ENCODE measurements around the gene AUTS2.

The AUTS2 gene

GRCh38 chr7:69858471-69858870 is 260.2 kb downstream of the AUTS2 start:
- peak overlapping the region; percentile 22; the same call in 1 of the 2 replicates for H3K4me2 ChIP-seq (ENCODE audit: low read length)
- TF ChIP-seq EZH2 (IDR thresholded peaks at IDR 0.05; ENCODE audit: borderline replicate concordance, low read length): no peak
- no peak for TF ChIP-seq CTCF (IDR thresholded peaks at IDR 0.05; ENCODE audit: low read length)
- no peak overlapping the region for H3K9ac ChIP-seq (ENCODE audit: low read length)
- H3K4me1 ChIP-seq (ENCODE audit: insufficient read depth, low read length, severe bottlenecking): peaks cover 78% of the 10 kb centered on the region
- H4K20me1 ChIP-seq (ENCODE audit: insufficient read depth, low read length): peaks cover 3% of the 10 kb centered on the region; the same call in 1 of the 2 replicates
- H2AFZ ChIP-seq (ENCODE audit: low read length): no peak overlapping the region
- no peaks in the 10 kb centered on the region for H3K36me3 ChIP-seq (ENCODE audit: insufficient read depth, low read length)
- peak overlapping the region; percentile 9 for H3K27ac ChIP-seq (ENCODE audit: low read depth, low read length, poor library complexity, severe bottlenecking)
- H3K9me3 ChIP-seq (ENCODE audit: low read length): no peaks in the 10 kb centered on the region
- H3K27me3 ChIP-seq (ENCODE audit: insufficient read depth, low read length): no peaks in the 10 kb centered on the region
- H3K4me3 ChIP-seq (ENCODE audit: low read depth, low read length, poor library complexity, severe bottlenecking): no peak overlapping the region
- no peaks in the 10 kb centered on the region for H3K9me2 ChIP-seq (ENCODE audit: low read depth, low read length)
- H3F3A ChIP-seq (ENCODE audit: insufficient read depth, low read length): no peaks in the 10 kb centered on the region
- H3K79me2 ChIP-seq (ENCODE audit: insufficient read depth, low read length): peaks cover 91% of the 10 kb centered on the region

- Histone ChIP-seq H2AFZ (ENCODE audit: low read length) (no peak overlapping the region), H3K4me3 (ENCODE audit: low read depth, low read length, poor library complexity, severe bottlenecking) (no peak overlapping the region), H3K27ac (ENCODE audit: low read depth, low read length, poor library complexity, severe bottlenecking) (no peak overlapping the region), H3K9ac (ENCODE audit: low read length) (no peak overlapping the region), H3K27me3 (ENCODE audit: insufficient read depth, low read length) (no peaks in the 10 kb centered on the region), H3K36me3 (ENCODE audit: insufficient read depth, low read length) (no peaks in the 10 kb centered on the region), H3F3A (ENCODE audit: insufficient read depth, low read length) (no peaks in the 10 kb centered on the region), H3K9me2 (ENCODE audit: low read depth, low read length) (no peaks in the 10 kb centered on the region), H3K79me2 (ENCODE audit: insufficient read depth, low read length) (peaks cover 86% of the 10 kb centered on the region), H3K9me3 (ENCODE audit: low read length) (no peaks in the 10 kb centered on the region), H3K4me1 (ENCODE audit: insufficient read depth, low read length, severe bottlenecking) (peaks cover 78% of the 10 kb centered on the region), H3K4me2 (ENCODE audit: low read length) (peak overlapping the region; percentile 22; the same call in 1 of the 2 replicates), H4K20me1 (ENCODE audit: insufficient read depth, low read length) (peaks cover 3% of the 10 kb centered on the region; the same call in 1 of the 2 replicates)
- TF ChIP-seq EZH2 (IDR thresholded peaks at IDR 0.05; ENCODE audit: borderline replicate concordance, low read length): no peak
These were observed 261.1 kb downstream of the AUTS2 start for GRCh38 chr7:69859342-69859741.

GRCh38 chr7:69860486-69860885 is 262.2 kb downstream of the AUTS2 start:
- peaks cover 82% of the 10 kb centered on the region for H3K79me2 ChIP-seq (ENCODE audit: insufficient read depth, low read length)
- no peak for TF ChIP-seq EZH2 (IDR thresholded peaks at IDR 0.05; ENCODE audit: borderline replicate concordance, low read length)
- TF ChIP-seq CTCF (IDR thresholded peaks at IDR 0.05; ENCODE audit: low read length): no peak
- no peak overlapping the region for H3K9ac ChIP-seq (ENCODE audit: low read length)
- H3F3A ChIP-seq (ENCODE audit: insufficient read depth, low read length): no peaks in the 10 kb centered on the region
- H3K4me1 ChIP-seq (ENCODE audit: insufficient read depth, low read length, severe bottlenecking): peaks cover 77% of the 10 kb centered on the region
- no peaks in the 10 kb centered on the region for H3K9me3 ChIP-seq (ENCODE audit: low read length)
- no peaks in the 10 kb centered on the region for H3K36me3 ChIP-seq (ENCODE audit: insufficient read depth, low read length)
- H3K27me3 ChIP-seq (ENCODE audit: insufficient read depth, low read length): no peaks in the 10 kb centered on the region
- H3K9me2 ChIP-seq (ENCODE audit: low read depth, low read length): no peaks in the 10 kb centered on the region
- H2AFZ ChIP-seq (ENCODE audit: low read length): no peak overlapping the region
- H4K20me1 ChIP-seq (ENCODE audit: insufficient read depth, low read length): no peaks in the 10 kb centered on the region
- H3K4me2 ChIP-seq (ENCODE audit: low read length): no peak overlapping the region
- H3K4me3 ChIP-seq (ENCODE audit: low read depth, low read length, poor library complexity, severe bottlenecking): no peak overlapping the region
- no peak overlapping the region for H3K27ac ChIP-seq (ENCODE audit: low read depth, low read length, poor library complexity, severe bottlenecking)

GRCh38 chr7:69860941-69861622 is 262.8 kb downstream of the AUTS2 start:
- no peaks in the 10 kb centered on the region for H3K9me3 ChIP-seq (ENCODE audit: low read length)
- no peaks in the 10 kb centered on the region for H3F3A ChIP-seq (ENCODE audit: insufficient read depth, low read length)
- H3K4me2 ChIP-seq (ENCODE audit: low read length): no peak overlapping the region
- H3K27ac ChIP-seq (ENCODE audit: low read depth, low read length, poor library complexity, severe bottlenecking): no peak overlapping the region
- H3K9ac ChIP-seq (ENCODE audit: low read length): no peak overlapping the region
- no peak overlapping the region for H2AFZ ChIP-seq (ENCODE audit: low read length)
- no peak overlapping the region for H3K4me3 ChIP-seq (ENCODE audit: low read depth, low read length, poor library complexity, severe bottlenecking)
- TF ChIP-seq CTCF (IDR thresholded peaks at IDR 0.05; ENCODE audit: low read length) (no peak), EZH2 (IDR thresholded peaks at IDR 0.05; ENCODE audit: borderline replicate concordance, low read length) (no peak)
- no peaks in the 10 kb centered on the region for H3K9me2 ChIP-seq (ENCODE audit: low read depth, low read length)
- no peaks in the 10 kb centered on the region for H4K20me1 ChIP-seq (ENCODE audit: insufficient read depth, low read length)
- peaks cover 77% of the 10 kb centered on the region for H3K4me1 ChIP-seq (ENCODE audit: insufficient read depth, low read length, severe bottlenecking)
- H3K79me2 ChIP-seq (ENCODE audit: insufficient read depth, low read length): peaks cover 88% of the 10 kb centered on the region
- H3K36me3 ChIP-seq (ENCODE audit: insufficient read depth, low read length): no peaks in the 10 kb centered on the region
- no peaks in the 10 kb centered on the region for H3K27me3 ChIP-seq (ENCODE audit: insufficient read depth, low read length)

Measured in OCI-LY1 (cell line).